ENCODE measurements around the gene SIK3.
"Not testable (repeated sequence)": the region's sequence is repeated elsewhere in the genome, so short reads cannot be mapped to it uniquely, and the experiment has no call there.

SIK3 gene

GRCh38 chr11:117074119-117074518, 24.1 kb downstream of the SIK3 start:
- DNase-seq, result no peak

GRCh38 chr11:117073539-117073938, 24.7 kb downstream of the SIK3 start:
- no peak for DNase-seq

GRCh38 chr11:117072517-117073461, 25.4 kb downstream of the SIK3 start:
- no peak for DNase-seq

GRCh38 chr11:117071344-117071787, 26.9 kb downstream of the SIK3 start:
- DNase-seq, result peak; percentile 42

- DNase-seq, result no peak
Observed at GRCh38 chr11:117070016-117070415, 28.2 kb downstream of the SIK3 start.

- DNase-seq, result no peak
Observed at GRCh38 chr11:117068303-117068860, 29.8 kb downstream of the SIK3 start.

GRCh38 chr11:117066959-117067358, 31.3 kb downstream of the SIK3 start:
- DNase-seq, result no peak

- DNase-seq, result no peak
Observed at GRCh38 chr11:117064275-117064674, 34.0 kb downstream of the SIK3 start.

- DNase-seq, result no peak
Observed at GRCh38 chr11:117062498-117062897, 35.7 kb downstream of the SIK3 start.

- no peak for DNase-seq
Observed at GRCh38 chr11:117061256-117061655, 37.0 kb downstream of the SIK3 start.

GRCh38 chr11:117059611-117060148, 38.5 kb downstream of the SIK3 start:
- DNase-seq, result no peak

- no peak for DNase-seq
Observed at GRCh38 chr11:117058761-117059261, 39.4 kb downstream of the SIK3 start.

GRCh38 chr11:117057727-117058126, 40.5 kb downstream of the SIK3 start:
- no peak for DNase-seq

GRCh38 chr11:117057317-117057716, 40.9 kb downstream of the SIK3 start:
- DNase-seq, result no peak

GRCh38 chr11:117055469-117055868, 42.8 kb downstream of the SIK3 start:
- DNase-seq, result no peak

GRCh38 chr11:117054382-117054781, 43.8 kb downstream of the SIK3 start:
- DNase-seq, result no peak

- no peak for DNase-seq
Observed at GRCh38 chr11:117052196-117053149, 45.8 kb downstream of the SIK3 start.

- DNase-seq, result not testable (repeated sequence)
Observed at GRCh38 chr11:117050121-117050520, 48.1 kb downstream of the SIK3 start.

- not testable (repeated sequence) for DNase-seq
Observed at GRCh38 chr11:117046627-117047026, 51.6 kb downstream of the SIK3 start.

GRCh38 chr11:117045956-117046355, 52.3 kb downstream of the SIK3 start:
- no peak for DNase-seq

GRCh38 chr11:117045196-117045595, 53.0 kb downstream of the SIK3 start:
- no peak for DNase-seq

GRCh38 chr11:117044287-117045035, 53.8 kb downstream of the SIK3 start:
- no peak for DNase-seq

All from NCI-H1105 treated with DMSO at 0.1 percent for 48 hours (cell line).